Hematopoietic multipotent progenitor cell treated with erythropoietin and hydrocortisone succinate and interleukin-3 and kit ligand, for 4 days (in vitro differentiated cells): ENCODE results near the gene THADA.
"Not testable (repeated sequence)": the region's sequence is repeated elsewhere in the genome, so short reads cannot be mapped to it uniquely, and the experiment has no call there.

Experiments
- DNase-seq: peaks from one replicate; pipeline ENCODE4 v3.0.0-alpha.2; 2015

The THADA gene

DNA sequence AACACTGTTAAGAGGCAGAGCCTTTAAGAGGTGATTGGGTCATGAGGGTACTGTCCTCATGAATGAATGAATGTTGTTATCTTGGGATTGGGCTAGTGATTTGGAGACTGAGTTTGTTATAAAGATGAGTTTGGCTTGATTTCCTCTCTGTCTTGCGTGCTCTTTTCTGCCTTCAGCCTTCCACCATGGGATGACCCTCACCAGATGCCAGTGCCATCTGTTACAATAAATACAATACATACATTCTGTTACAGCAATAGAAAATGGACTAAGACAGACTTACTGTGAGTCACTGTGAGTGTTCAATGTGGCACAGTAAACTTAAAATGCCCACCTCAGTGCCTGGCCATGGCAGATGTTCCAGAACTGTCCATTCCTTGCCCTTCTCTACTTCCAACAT lies 274.4 kb downstream of the THADA start:
- DNase-seq: no peak

DNA sequence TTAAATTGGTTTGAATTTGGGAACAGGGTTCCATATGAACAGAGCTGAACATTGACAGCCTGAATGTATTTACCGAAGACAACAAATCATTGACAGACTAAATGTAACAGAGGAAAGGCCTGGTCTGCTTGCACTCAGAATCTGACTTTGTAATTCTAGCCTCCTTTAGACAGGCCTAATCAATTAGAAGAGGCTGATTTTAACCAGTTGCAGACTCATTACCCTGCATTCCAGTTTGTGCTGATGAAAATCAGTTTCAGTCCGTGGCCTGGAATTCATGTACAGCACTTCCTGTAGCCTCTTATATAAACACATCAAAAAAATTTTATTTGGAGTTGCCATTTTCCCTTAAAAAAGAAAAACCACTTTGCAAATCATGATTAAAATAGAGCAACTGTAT lies 276.3 kb downstream of the THADA start:
- DNase-seq: no peak

DNA sequence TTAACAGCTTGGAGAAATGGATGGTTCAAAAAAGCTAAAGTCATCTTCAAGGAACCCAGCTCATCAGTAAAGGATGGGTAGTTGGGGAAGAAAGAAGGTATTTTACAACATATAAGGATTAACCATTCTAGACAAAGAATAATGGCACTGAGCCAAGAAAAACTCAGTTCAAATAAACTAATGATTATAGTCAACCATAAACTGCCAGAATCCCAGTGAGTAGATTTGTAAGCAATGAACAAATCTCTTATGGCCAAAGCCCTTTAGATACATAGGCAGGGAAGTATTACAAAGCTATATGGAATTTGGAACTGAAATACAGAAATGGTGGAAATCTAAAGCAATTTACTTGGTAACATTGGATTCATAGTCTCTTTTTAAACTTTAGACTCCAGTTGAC lies 277.0 kb downstream of the THADA start:
- no peak for DNase-seq

DNA sequence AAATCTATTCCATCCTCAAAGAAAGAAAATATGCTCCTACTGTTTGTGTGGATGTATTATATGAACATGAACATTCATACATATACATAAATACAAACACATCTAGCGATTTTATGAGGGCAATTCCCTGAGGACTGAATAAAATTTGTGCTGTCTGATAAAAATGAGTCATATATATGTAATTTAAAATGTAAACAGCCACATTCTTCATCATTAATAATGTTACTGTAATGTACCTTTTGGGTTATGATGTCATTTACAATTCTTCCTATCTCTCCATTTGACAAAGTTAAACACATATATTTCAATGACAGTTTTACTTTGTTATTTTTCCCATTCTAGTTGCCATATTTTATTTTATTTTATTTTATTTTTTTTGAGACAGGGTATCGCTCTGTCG lies 278.2 kb downstream of the THADA start:
- no peak for DNase-seq

DNA sequence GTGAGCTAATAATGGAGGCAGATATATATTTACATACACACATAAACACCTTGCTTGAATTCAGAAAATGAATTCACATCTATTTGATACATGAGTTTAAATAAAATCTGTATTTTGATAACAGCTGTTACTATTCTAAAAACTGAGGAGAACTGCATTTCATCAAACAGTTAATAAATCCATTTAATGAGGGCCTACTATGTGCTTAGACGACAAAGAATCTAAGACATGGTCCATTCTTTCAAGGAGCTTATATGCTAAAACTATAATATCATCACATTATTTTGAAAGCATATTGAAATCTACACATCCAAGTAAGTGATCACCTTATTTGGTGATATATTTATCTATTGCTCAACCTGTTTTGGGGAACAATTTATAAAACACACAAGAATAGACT lies 278.6 kb downstream of the THADA start:
- DNase-seq: no peak

DNA sequence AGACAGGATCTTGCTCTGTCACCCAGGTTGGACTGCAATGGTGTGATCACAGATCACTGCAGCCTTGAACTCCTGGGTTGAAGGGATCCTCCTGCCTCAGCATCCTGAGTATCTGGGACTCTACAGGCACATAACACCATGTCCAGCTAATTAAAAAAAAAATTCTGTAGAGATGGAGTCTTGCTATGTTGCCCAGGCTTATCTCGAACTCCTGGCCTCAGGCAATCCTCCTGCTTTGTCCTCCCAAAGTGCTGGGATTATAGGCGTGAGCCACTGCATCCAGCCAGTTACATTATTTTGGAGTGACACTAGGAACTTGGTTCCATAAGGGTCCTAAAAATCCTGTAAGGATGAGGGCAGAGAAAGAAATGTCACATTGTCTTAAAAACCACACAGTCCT lies 280.4 kb downstream of the THADA start:
- DNase-seq: no peak

DNA sequence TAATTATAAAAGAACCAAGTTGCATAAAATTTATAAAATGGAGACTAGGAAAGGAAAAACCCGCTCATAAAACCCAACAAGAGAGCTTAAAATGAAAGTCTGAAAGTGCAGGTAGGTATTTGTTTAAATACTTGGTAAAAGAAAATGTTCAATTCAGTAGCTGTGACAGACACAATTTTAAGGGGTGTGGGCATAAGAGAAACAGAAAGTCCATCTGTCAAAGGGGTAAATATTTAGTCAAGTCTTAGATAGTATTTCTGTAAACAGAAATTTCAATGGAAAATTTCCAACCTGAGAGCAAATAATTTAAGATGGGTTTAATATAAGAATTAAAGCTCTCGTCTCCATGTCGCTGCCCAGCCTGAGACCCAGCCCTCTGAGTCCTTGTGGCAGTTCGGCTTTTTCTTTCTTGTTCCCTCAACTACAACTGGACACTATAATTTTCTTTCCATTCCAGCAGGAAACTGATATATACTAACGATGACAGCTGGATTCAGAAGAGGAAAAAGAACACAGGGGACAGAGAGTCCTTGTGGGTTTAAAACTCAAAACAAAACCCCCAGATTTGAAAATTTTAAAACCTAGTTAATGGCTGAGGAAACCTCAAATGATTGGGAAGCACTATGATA lies 281.4 kb downstream of the THADA start:
- DNase-seq: no peak

DNA sequence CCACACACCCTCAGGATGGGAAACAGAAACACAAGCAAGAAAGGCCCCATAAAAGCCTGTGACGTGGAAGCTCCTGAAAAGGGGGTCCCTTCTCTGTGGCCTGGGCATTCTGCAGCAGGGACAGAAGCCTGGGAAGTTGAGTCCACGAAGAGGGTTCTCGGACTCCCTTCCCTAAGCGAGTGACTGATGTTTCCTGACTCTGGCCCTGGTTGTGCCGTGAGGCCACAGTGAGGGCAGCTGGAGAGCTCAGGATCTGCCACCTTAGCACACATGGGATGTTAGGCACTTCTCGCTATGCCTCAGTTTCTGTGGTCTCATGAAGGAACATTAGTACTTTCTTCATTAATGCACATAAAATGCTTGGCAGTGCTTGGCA lies 282.2 kb downstream of the THADA start:
- no peak for DNase-seq

DNA sequence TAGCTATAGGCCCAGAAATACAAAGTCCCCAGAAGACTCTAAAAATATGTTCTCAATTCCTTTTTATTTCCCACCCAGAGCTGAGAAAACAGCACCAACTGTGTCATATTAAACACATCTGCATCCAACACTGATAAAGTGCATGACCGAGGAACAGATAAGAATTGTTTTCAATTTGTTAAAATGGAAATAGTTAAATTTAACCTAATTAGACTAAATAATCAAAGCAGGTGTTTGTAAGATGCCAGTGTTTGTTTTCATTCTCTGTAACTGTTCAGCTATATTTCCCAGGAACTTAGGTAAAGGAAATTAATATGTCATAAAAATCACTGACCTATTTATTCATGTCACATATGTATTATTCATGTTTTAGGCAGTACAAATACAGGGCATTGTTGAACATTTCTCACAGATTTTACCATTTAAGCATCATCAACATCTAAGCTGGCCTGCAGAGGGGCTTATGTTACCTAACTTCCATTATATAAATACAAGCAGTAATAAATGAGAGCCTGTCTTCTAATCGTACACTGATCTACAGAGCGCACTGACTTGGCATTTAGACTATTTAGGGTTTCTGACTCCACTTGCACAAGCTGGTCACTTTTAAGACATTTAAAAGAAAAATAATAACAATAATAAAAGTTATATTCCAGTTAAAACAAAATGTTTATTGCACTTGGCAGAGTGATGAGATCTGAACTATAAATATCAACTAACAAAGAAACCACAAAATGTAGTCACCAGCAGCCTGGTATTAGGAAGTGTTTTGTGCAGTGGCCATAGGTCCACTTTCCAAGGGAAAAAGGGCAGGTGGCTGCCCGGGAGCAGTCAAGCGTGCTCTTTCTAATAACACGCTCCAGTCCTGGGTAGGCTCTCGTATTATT lies 282.8 kb downstream of the THADA start:
- DNase-seq: no peak

DNA sequence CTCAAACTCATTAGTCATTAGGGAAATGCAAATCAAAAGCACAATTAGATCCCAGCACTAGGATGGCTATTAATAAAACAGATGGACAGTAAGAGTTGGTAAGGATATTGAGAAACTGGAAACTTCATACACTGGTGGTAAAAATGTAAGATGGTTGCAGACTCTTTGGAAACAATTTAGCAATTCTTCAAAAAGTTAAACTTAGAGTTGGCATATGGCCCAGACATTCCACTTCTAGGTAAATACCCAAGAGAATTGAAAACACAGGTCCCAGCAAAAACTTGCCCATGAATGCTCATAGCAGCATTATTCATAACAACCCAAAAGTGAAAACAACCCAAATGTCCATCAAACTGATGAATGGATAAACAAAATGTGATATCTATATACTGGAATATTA lies 284.6 kb downstream of the THADA start:
- DNase-seq: no peak

DNA sequence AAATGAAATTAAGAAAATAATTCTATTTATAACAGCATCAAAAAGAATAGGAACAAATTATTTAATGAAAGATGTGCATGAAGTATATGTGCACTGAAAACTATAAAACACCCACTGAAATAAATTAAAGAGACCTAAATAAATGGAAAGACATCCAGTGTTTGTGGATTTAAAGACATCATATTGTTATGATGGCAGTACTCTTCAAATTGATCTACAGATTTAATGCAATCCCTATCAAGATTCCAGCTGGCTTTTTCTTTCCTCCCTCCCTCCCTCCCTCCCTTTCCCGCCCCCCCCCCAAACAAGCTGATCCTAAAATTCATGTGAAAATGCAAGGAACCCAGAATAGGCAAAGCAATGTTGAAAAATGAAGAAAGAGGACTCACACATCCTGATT lies 285.9 kb downstream of the THADA start:
- no peak for DNase-seq

DNA sequence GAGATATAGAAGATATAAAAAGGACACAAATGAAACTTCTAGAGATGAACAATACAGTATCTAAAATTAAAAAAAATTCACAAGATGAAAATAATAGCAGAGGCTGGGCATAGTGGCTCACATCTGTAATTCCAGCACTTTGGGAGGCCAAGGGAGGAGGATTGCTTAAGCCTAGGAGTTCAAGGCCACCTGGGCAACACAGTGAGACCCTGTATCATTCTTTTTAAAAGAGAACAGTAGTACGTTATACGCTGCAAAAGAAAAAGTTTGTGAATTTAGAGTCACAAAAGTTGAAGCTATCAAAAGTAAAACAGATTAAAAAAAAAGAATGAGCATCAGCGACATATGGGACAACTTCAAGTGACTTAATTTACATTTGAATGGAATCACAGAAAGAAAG lies 287.9 kb downstream of the THADA start:
- no peak for DNase-seq

DNA sequence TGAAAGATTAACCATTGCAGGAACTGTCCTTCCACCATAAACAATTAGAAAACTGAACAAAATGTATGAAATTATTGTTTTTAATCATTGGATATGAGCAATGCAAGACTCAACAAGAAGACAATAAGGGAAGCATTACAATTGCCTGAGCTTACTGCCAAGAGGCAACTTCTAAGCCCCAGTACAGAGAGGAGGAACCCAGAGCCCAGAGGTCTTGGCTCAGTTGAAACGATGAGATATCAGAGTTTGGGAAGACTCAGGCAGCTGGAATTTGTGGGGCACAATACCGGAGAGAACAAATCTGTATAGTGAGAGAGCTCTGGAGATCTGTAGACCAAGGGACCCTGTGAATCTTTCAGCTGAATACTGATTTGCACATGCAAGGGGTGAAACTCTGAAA lies 288.8 kb downstream of the THADA start:
- no peak for DNase-seq

DNA sequence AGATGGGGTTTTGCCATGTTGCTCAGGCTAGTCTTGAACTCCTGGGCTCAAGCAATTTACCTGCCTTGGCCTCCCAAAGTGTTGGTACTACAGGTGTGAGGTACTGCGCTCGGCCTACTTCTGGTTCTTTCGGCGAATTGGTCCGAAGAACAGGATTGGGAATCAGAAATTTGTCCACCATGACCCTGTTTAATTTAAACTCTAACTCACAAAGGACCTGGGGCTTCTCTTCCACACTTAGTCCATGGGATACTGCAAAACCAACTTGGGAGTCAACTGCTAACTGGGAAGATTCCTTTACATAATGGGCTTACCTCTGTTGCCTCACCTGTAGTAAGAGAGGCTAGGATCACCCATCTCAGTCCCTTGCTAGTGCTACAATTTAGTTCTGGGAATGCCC lies 289.6 kb downstream of the THADA start:
- no peak for DNase-seq

DNA sequence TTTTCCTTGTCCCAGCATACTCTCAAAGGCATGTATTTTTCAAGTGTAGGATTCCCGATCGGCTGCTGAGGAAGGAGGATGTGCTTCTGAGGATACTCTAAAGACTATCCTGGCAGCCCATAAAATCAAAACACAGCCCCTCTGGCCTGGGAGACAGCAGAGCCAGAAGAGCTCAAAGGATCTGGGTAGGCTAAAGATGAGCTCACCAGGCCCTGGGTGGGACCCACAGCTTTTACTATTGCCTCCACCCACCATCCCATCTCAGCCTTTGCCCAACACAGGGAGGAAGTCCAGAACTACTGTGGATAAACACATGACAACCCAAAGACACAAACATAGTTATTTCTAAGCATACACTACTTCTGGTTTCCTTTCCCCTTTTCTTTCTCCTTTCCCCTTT lies 290.3 kb downstream of the THADA start:
- DNase-seq: peak; percentile 18

DNA sequence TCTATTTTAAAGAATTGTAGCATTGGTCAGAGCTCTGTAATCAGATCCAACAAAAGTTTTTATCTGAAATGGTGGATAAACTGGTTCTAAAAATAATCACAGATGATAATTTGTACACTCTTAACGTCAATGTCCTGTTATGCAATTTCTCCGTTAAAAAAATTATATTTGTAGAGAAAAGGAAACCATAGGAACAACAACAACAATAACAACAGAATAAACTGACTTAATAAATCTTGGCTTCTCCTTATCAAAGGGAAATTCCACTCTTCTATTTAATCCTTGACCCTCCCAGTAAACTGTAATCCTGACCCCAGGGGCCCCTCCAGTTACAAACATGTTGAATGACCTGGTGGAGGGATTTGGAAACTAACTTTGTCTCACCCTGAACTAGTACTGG lies 290.8 kb downstream of the THADA start:
- peak; percentile 28 for DNase-seq

DNA sequence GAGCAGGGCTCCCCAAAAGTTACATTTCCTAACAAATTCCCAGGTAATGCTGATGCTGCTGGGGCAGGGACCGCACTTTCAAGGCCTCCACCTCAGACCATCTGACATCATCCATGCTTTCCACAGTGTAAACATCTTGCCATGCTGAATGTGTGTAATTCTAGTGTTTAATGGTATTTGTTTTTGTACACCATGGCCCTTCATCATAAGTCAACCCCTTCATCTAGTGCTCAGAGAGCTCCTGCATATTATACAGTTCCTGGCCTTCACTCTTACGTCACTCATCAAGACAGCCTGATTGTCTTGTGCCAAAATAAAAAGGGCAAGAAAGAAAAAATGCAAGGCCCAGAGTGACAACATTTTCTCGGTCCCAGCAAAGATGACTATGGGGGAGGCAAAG lies 291.9 kb downstream of the THADA start:
- DNase-seq: no peak

DNA sequence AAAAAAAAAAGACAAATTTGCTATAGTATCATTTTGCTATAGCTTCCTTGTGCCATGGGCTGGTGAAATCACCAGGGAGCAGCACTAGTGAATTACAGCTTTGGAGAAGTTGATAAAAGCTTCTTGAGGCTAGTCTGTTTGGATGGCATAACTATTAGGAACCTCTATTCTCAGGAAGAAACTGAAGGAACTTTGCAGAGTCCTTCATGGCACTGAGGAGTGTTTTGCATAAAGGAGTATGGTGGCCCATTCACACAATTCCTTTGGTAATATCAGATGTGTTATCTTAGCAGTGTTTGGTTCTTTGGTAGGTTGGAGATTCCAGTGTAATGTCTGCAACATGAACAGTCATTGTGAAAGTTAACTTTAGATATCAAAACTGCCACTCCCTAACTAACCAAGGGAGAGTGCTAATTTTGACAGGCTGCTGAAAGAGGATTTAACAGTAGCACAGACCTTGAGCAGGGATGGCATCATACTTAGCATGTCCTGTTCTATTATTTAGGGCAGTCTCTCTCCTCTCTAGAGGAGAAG lies 292.8 kb downstream of the THADA start:
- peak; percentile 54 for DNase-seq

DNA sequence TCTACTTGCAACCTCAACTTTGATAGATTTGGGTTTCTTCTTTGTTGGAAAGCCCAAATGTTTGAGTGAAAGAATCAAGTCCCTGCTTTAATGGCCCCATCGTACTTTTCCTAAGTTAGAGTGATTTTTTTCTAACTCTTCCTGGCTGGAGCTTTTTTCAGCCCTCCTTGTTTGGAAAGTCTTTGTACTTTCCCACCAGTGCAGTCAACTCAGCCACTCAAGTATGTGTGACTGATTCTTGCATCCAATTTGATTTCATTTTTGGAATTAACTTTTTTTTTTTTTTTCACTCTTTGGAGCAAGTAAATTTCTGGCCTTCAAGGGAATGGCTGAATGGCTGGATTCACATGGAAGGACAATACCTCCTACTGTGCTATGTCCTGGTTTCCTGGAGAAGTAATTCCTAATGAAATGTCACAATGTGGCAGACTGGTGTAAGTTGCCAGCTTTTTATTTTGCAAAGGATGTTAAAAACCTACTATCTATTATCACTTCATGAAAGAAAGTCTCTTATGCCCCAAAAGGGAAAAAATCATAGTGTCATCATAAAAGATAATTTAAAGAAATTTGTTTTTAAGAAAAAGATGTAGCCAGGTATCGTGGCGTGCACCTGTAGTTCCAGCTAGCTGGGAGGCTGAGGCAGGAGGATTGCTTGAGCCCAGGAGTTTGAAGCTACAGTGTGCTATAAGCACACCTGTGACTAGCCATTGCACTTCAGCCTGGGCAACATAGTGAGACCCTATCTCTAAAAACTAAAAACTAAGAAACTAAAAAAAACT lies 293.5 kb downstream of the THADA start:
- no peak for DNase-seq

DNA sequence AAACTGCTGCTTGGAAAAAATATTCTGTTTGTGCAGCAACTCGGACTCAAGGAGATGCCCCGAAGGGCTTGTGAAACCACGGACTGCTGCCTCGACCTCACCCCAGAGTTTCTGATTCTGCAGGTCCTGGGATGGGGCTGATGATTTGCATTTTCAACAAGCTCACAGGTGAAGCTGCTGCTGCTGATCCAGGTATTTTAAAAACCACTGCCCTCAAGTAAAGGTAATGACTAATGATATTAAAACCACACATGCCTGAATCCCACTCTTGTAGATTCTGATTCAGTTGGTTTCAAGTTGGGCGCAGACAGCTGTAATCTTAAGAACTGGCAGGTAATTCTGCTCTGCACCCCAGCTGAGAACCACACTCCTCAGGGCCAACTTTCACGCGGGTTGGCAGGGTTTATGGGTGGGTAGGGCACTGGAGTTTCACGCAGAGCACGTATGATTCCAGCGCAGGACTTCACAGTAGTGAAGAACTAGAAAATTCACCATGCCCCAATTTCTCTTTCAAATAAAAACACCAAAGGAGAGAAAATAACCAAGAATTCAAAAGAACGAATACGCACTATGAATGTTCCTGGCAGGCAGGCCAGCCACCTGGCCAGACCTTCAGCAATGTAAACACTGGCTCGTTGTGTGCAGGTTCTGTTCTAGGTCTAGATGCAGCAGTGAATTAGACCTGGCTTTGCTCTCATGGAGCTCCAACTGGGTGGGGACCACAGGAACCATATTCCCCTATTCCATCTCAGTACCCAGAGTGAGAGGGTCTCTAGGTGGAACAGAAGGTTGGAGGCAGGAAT lies 294.9 kb downstream of the THADA start:
- no peak for DNase-seq

DNA sequence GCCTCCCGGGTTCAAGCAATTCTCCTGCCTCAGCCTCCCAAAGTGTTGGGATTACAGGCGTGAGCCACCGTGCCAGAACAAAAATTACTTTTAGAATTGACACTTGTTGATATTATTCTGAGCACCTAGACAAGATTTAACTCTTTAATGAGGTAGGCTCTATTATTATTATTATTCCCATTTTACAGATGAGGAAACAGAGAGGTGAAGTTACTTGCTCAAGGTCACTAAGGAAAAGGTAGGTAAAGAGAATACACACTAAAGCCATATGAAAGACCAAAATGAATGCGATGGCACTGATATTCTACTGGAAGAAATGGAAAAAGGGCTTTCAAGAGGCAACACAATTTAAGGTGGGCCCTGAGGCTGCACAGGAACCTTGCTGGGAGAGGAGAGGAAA lies 295.6 kb downstream of the THADA start:
- DNase-seq: no peak

DNA sequence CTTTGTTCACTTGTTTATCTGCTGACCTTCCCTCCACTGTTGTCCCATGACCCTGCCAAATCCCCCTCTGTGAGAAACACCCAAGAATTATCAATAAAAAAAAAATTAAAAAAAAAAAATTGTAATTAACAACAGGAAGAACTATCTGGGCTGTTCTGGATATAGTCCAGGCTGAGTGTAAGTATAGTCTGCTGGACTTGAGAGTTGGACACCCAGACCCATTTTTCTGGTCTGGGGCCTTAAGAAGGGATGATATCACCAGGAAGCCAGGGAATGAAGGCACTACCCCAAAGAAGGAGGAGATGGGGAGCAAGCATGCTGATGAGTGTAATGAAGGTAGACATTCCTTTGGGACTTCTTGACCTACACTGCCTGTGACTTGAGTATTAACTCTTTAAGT lies 297.3 kb downstream of the THADA start:
- no peak for DNase-seq

DNA sequence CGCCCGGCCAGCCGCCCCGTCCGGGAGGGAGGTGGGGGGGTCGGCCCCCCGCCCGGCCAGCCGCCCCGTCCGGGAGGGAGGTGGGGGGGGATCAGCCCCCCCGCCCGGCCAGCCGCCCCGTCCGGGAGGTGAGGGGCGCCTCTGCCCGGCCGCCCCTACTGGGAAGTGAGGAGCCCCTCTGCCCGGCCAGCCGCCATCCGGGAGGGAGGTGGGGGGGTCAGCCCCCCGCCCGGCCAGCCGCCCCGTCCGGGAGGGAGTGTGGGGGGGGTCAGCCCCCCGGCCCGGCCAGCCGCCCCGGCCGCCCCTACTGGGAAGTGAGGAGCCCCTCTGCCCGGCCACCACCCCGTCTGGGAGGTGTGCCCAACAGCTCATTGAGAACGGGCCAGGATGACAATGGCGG lies 298.1 kb downstream of the THADA start:
- not testable (repeated sequence) for DNase-seq
